HG03354 (cell line): ENCODE measurements around the gene KCNJ6.

Source experiments
- ATAC-seq: cut with Tn5 transposase; IDR thresholded peaks from one replicate; pipeline ENCODE4 v1.9.1; 2021; ENCODE audit warnings: mild to moderate bottlenecking; ENCODE audit not compliant: unreplicated experiment, poor library complexity, severe bottlenecking

KCNJ6 gene

GRCh38 chr21:37627561-37627960 lies 288.7 kb downstream of the KCNJ6 start:
- ATAC-seq, result no peak

GRCh38 chr21:37627074-37627473 lies 289.2 kb downstream of the KCNJ6 start:
- ATAC-seq, result no peak

- no peak for ATAC-seq
Observed at GRCh38 chr21:37626320-37626719, 289.9 kb downstream of the KCNJ6 start.

GRCh38 chr21:37623689-37624088 lies 292.6 kb downstream of the KCNJ6 start:
- ATAC-seq, result no peak

- no peak for ATAC-seq
Observed at GRCh38 chr21:37623183-37623582, 293.1 kb downstream of the KCNJ6 start.

- ATAC-seq, result no peak
Observed at GRCh38 chr21:37622755-37623154, 293.5 kb downstream of the KCNJ6 start.

- no peak for ATAC-seq
Observed at GRCh38 chr21:37620401-37620800, 295.9 kb downstream of the KCNJ6 start.

GRCh38 chr21:37619464-37619974 lies 296.7 kb downstream of the KCNJ6 start:
- ATAC-seq, result no peak

GRCh38 chr21:37618081-37618480 lies 298.2 kb downstream of the KCNJ6 start:
- ATAC-seq, result no peak

- no peak for ATAC-seq
Observed at GRCh38 chr21:37615962-37616361, 300.3 kb downstream of the KCNJ6 start.

GRCh38 chr21:37614351-37614875 lies 301.8 kb downstream of the KCNJ6 start:
- no peak for ATAC-seq

- no peak for ATAC-seq
Observed at GRCh38 chr21:37607081-37607480, 309.2 kb downstream of the KCNJ6 start.

GRCh38 chr21:37606549-37606948 lies 309.7 kb downstream of the KCNJ6 start:
- no peak for ATAC-seq

- ATAC-seq, result no peak
Observed at GRCh38 chr21:37605006-37605405, 311.3 kb downstream of the KCNJ6 start.

GRCh38 chr21:37603129-37603528 lies 313.1 kb downstream of the KCNJ6 start:
- ATAC-seq, result no peak

- ATAC-seq, result no peak
Observed at GRCh38 chr21:37601915-37602314, 314.3 kb downstream of the KCNJ6 start.

GRCh38 chr21:37601027-37601426 lies 315.2 kb downstream of the KCNJ6 start:
- no peak for ATAC-seq

- no peak for ATAC-seq
Observed at GRCh38 chr21:37595944-37596343, 320.3 kb downstream of the KCNJ6 start.

GRCh38 chr21:37594472-37594951 lies 321.7 kb downstream of the KCNJ6 start:
- no peak for ATAC-seq

- ATAC-seq, result no peak
Observed at GRCh38 chr21:37593740-37594471, 322.4 kb downstream of the KCNJ6 start.

- ATAC-seq, result no peak
Observed at GRCh38 chr21:37593015-37593414, 323.2 kb downstream of the KCNJ6 start.
